NCI-H2171 (cell line): ENCODE measurements around the gene FARP2.
A peak's percentile ranks its signal among the peaks of the same experiment; 100 is the strongest.
"Not testable (repeated sequence)": the region's sequence is repeated elsewhere in the genome, so short reads cannot be mapped to it uniquely, and the experiment has no call there.

ENCODE experiments used
- DNase-seq: peaks from one replicate; lab custom pipeline; 2025; lab: John Stamatoyannopoulos, UW

FARP2 gene

GRCh38 chr2:241505086-241505780, 149.1 kb downstream of the FARP2 start:
- no peak for DNase-seq

DNA sequence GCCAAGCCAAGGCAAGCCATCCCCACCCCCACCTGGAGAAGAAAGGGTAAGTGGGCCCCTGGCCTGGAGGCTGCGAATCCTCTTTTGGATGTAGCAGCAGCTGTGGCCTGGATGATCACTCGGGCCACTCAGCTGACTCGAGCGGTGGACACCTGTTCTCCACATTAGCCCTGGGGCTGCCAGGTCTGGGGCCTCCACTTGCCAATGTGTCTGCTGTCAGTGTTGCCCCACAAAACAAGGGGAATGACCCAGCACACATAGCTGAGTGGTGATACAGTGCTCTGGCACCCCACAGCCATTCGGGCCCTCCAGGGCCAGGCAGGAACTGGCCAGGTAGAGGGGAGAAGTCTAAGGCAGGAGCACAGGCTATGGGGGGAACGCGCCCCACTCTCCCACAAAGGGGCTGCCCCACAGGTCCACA, 149.7 kb downstream of the FARP2 start:
- no peak for DNase-seq

GRCh38 chr2:241506317-241506716, 150.2 kb downstream of the FARP2 start:
- not testable (repeated sequence) for DNase-seq

GRCh38 chr2:241506793-241507429, 150.8 kb downstream of the FARP2 start:
- no peak for DNase-seq

GRCh38 chr2:241507430-241508239, 151.6 kb downstream of the FARP2 start:
- no peak for DNase-seq

- DNase-seq = peak; percentile 88
These were observed 152.4 kb downstream of the FARP2 start, which contains the start of gene STK25 for GRCh38 chr2:241508240-241509154. TSS of gene STK25 (minus strand) at chr2:241508584. CDS start at chr2:241508035, 549 bp downstream.

DNA sequence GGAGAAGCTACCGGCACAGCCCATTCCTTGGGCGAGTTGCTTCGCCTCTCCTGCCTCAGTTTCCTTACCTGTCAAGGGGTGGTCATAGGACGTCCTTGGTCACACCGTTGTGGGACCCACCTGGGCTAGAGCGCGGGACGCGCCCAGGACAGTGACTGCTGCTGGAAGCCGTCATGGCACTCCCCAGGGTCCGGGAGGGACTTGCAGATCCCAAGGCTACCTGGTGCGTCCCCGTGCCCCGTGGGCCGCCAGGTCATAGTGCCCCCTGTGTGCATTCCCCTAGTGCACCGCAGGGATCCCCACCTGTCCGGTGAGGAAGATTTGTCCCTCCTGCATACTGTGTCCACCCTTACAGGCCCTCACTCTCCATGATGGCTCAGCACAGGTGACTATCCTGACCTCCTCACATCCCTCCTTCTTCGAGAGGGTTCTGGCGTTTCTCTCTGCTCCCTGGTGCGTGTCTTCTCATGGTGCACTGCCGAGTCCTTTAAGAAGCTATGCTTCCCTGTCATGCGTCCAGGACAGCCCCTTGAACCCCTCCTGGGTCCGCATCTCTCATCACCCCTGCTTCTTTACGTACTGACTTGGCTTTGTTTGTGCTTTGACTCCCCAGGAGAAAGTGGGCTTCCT, 153.2 kb downstream of the FARP2 start:
- DNase-seq = no peak

- no peak for DNase-seq
These were observed 155.1 kb downstream of the FARP2 start for GRCh38 chr2:241511091-241511741.

- no peak for DNase-seq
These were observed 158.5 kb downstream of the FARP2 start for GRCh38 chr2:241514553-241514952.

- no peak for DNase-seq
These were observed 159.1 kb downstream of the FARP2 start for GRCh38 chr2:241514986-241515737.

DNA sequence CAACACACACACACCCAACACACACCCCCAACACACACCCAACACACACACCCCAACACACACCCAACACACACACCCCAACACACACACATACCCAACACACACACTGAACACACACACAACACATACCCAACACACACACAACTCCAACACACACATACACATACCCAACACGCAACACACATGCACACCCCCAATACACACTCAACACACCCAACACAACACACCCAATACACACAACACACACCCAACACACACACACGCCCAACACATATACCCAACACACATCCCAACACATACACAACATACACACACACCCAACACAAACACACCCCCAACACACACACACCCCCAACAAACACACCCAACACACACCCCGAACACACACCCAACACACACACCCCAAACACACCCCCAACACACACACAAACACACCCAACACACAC, 160.5 kb downstream of the FARP2 start:
- no peak for DNase-seq

DNA sequence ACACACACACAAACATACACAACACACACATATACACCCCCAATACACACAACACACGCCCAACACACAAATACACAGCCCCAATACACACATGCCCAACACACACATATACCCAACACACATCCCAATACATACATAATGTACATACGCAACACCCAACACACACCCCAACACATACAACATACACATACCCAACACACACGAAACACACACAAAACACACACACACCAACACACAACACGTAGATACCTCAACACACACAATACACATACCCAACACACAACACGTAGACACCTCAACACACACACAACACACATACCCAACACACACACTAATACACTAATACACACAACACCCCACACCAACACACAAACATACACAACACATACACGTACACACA, 161.2 kb downstream of the FARP2 start:
- no peak for DNase-seq

DNA sequence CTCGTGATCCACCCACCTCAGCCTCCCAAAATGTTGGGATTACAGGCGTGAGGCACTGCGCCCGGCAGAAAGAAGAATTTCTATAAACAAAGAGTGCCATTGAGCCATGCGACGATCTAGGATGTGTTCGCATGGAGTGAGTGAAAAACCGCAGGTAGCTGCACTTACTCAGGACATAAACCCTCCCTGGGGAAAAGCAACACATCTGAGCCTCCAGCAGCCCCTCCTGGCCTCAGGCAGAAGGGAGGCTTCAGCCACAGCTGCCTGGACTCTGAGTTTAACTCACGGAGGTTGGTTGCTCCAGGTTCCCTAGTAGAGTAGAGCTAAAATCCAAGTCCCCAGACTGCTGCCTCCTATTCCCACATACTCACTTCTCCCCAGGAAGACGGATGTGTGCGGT, 163.6 kb downstream of the FARP2 start:
- DNase-seq = no peak

DNA sequence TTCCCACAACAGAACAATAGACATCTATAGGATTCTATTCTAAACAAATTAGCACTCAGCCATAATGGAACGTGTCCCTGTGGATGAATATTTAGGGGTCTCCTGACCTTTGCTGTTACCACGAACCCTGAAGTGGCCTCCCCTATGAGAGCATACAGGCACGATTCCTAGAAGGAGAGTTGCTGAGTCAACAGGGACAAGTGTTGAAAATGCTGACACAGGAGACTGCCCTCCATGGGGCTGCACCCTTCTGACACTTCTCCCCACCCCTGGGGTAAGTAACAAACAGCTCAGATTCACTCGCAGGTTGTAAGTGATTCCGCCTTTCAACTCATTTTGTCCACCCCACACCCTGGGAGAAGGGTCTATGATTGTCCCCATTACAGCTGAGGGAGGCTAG, 166.4 kb downstream of the FARP2 start:
- no peak for DNase-seq

DNA sequence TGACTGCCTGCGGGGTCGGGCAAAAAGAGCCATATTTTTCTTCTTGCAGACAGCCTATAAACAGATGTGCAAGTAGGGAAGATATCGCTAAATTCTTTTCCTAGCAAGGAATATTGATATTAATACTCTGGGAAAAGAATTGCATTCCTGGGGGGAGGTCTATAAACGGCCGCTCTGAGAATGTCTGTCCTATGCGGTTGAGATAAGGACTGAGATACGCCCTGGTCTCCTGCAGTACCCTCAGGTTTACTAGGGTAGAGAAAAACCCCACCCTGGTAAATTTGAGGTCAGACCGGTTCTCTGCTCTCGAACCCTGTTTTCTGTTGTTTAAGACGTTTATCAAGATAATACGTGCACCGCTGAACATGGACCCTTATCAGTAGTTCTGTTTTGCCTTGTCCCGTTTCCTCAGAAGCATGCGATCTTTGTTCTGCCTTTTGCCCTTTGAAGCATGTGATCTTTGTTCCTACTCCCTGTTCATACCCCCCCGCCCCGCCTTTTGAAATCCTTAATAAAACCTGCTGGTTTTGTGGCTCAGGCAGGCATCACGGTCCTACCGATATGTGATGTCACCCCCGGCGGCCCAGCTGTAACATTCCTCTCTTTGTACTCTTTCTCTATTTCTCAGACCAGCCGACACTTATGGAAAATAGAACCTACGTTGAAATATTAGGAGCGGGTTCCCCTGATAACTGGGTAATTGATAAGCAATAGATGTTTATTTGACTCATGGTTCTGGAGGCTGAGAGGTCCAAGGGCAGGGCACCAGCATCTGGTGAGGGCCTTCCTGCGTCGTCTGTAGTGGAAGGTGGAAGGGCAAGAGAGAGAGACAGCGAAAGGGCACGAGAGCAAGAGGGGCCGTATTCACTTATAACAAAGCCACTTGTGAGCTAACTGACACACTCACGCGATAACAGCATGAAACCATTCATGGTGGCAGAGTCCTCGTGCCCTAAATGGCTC, 170.0 kb downstream of the FARP2 start:
- not testable (repeated sequence) for DNase-seq

- DNase-seq = no peak
These were observed 174.5 kb downstream of the FARP2 start for GRCh38 chr2:241530571-241530970.

DNA sequence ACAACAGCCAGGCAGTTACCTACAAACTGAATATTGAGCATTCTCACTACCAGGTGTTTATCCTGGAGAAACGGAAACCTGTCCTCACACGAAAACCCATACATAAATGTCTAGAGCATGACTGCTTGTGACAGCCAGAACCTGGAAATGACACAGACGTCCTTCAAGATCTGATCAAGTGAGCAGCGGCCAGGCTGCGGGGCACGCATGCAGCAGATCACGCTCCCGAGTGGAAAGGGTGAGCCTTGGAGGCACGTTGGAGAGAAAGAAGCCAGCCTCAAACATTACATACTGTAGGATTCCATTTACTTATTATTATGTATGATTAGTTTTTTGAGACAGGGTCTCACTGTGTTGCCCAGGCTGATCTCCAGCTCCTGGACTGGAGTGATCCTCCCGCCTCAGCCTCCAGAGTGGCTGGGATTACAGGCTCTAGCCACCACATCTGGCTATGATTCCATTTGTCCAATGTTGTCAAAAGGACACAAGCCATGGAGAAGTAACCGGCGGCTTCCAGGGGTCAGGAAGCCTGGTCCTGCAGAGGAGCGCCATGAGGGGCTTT, 175.2 kb downstream of the FARP2 start:
- DNase-seq = no peak

GRCh38 chr2:241532168-241532567, 176.1 kb downstream of the FARP2 start:
- no peak for DNase-seq
